Measurements from ENCODE around the gene CLEC11A.
"Not testable (repeated sequence)": the region's sequence is repeated elsewhere in the genome, so short reads cannot be mapped to it uniquely, and the experiment has no call there.

The CLEC11A gene

GRCh38 chr19:50768277-50768676, 45.1 kb downstream of the CLEC11A start:
- Histone ChIP-seq H3K36me3 (ENCODE audit: control insufficient read depth, low read depth, low read length) (no peaks in the 10 kb centered on the region), H3K4me1 (ENCODE audit: control insufficient read depth, low read depth, low read length) (no peaks in the 10 kb centered on the region), H3K9me3 (ENCODE audit: control insufficient read depth, low read depth, low read length) (peaks cover 4% of the 10 kb centered on the region), H3K27ac (ENCODE audit: low read length) (no peak overlapping the region), H3K4me3 (ENCODE audit: low read length) (no peak overlapping the region), H3K27me3 (ENCODE audit: control insufficient read depth, insufficient read depth, low read length) (no peaks in the 10 kb centered on the region), H3K9ac (ENCODE audit: low read length) (no peak overlapping the region)

GRCh38 chr19:50770164-50770563, 47.0 kb downstream of the CLEC11A start, which contains the start of gene GPR32:
GPR32 (plus strand) TSS chr19:50770464; CDS start chr19:50770601, 137 bp downstream.
- H3K27me3 ChIP-seq (ENCODE audit: control insufficient read depth, insufficient read depth, low read length): peaks cover 15% of the 10 kb centered on the region
- H3K4me1 ChIP-seq (ENCODE audit: control insufficient read depth, low read depth, low read length); H3K9me3 ChIP-seq (ENCODE audit: control insufficient read depth, low read depth, low read length); H3K9ac ChIP-seq (ENCODE audit: low read length); H3K27ac ChIP-seq (ENCODE audit: low read length); H3K4me3 ChIP-seq (ENCODE audit: low read length); H3K36me3 ChIP-seq (ENCODE audit: control insufficient read depth, low read depth, low read length): not testable (repeated sequence)

GRCh38 chr19:50770888-50771287, 47.7 kb downstream of the CLEC11A start:
- peaks cover 4% of the 10 kb centered on the region for H3K9me3 ChIP-seq (ENCODE audit: control insufficient read depth, low read depth, low read length)
- no peaks in the 10 kb centered on the region for H3K36me3 ChIP-seq (ENCODE audit: control insufficient read depth, low read depth, low read length)
- H3K9ac ChIP-seq (ENCODE audit: low read length): no peak overlapping the region
- no peaks in the 10 kb centered on the region for H3K4me1 ChIP-seq (ENCODE audit: control insufficient read depth, low read depth, low read length)
- H3K27ac ChIP-seq (ENCODE audit: low read length): no peak overlapping the region
- H3K4me3 ChIP-seq (ENCODE audit: low read length): no peak overlapping the region
- H3K27me3 ChIP-seq (ENCODE audit: control insufficient read depth, insufficient read depth, low read length): peaks cover 22% of the 10 kb centered on the region

GRCh38 chr19:50772476-50772875, 49.3 kb downstream of the CLEC11A start:
- no peak overlapping the region for H3K4me3 ChIP-seq (ENCODE audit: low read length)
- peaks cover 4% of the 10 kb centered on the region for H3K9me3 ChIP-seq (ENCODE audit: control insufficient read depth, low read depth, low read length)
- no peak overlapping the region for H3K27ac ChIP-seq (ENCODE audit: low read length)
- H3K36me3 ChIP-seq (ENCODE audit: control insufficient read depth, low read depth, low read length): no peaks in the 10 kb centered on the region
- peaks cover 2% of the 10 kb centered on the region for H3K4me1 ChIP-seq (ENCODE audit: control insufficient read depth, low read depth, low read length)
- H3K27me3 ChIP-seq (ENCODE audit: control insufficient read depth, insufficient read depth, low read length): peaks cover 38% of the 10 kb centered on the region
- H3K9ac ChIP-seq (ENCODE audit: low read length): no peak overlapping the region

GRCh38 chr19:50772912-50773311, 49.7 kb downstream of the CLEC11A start:
- H3K9me3 ChIP-seq (ENCODE audit: control insufficient read depth, low read depth, low read length); H3K27ac ChIP-seq (ENCODE audit: low read length); H3K36me3 ChIP-seq (ENCODE audit: control insufficient read depth, low read depth, low read length); H3K4me3 ChIP-seq (ENCODE audit: low read length); H3K4me1 ChIP-seq (ENCODE audit: control insufficient read depth, low read depth, low read length); H3K9ac ChIP-seq (ENCODE audit: low read length): not testable (repeated sequence)
- peaks cover 42% of the 10 kb centered on the region for H3K27me3 ChIP-seq (ENCODE audit: control insufficient read depth, insufficient read depth, low read length)

- H3K36me3 ChIP-seq (ENCODE audit: control insufficient read depth, low read depth, low read length): not testable (repeated sequence)
Measured at GRCh38 chr19:50773454-50773853, 50.3 kb downstream of the CLEC11A start.

More at GRCh38 chr19:50773454-50773853, 50.3 kb downstream of the CLEC11A start:
- not testable (repeated sequence) for H3K4me3 ChIP-seq (ENCODE audit: low read length); H3K9me3 ChIP-seq (ENCODE audit: control insufficient read depth, low read depth, low read length); H3K27ac ChIP-seq (ENCODE audit: low read length); H3K9ac ChIP-seq (ENCODE audit: low read length); H3K4me1 ChIP-seq (ENCODE audit: control insufficient read depth, low read depth, low read length)
- H3K27me3 ChIP-seq (ENCODE audit: control insufficient read depth, insufficient read depth, low read length): peaks cover 48% of the 10 kb centered on the region

Measured in iPS-18a (cell line).